NB4 (cell line): ENCODE data around the gene NTHL1.

ENCODE experiments used
- DNase-seq: peaks from one replicate; pipeline ENCODE4 v3.0.0; 2010; ENCODE audit warnings: low read depth
- H3K4me3 ChIP-seq: one replicate; pipeline ENCODE4 v1.5.1; 2011; ENCODE audit warnings: mild to moderate bottlenecking, low read depth, low read length, moderate library complexity
- CTCF ChIP-seq: IDR thresholded peaks from one replicate; pipeline ENCODE4 v1.5.1; 2012; ENCODE audit warnings: low read depth, low read length
- MAX ChIP-seq: IDR thresholded peaks from 2 replicates; pipeline ENCODE4 v1.6.1; 2011; ENCODE audit warnings: low read depth, low read length
- MYC ChIP-seq: IDR thresholded peaks from 2 replicates; pipeline ENCODE4 v1.6.1; 2011; ENCODE audit warnings: low read depth, low read length
- POLR2A ChIP-seq: IDR thresholded peaks from 2 replicates; pipeline ENCODE4 v1.6.1; 2011; ENCODE audit warnings: mild to moderate bottlenecking; ENCODE audit not compliant: insufficient read length; ENCODE audit errors: extremely low read depth

NTHL1 gene

GRCh38 chr16:2022723-2023091, 24.9 kb downstream of the NTHL1 start:
- no peak for TF ChIP-seq POLR2A
- no peak for TF ChIP-seq MAX
- TF ChIP-seq CTCF, result no peak
- TF ChIP-seq MYC, result no peak
- H3K4me3 ChIP-seq, result no peak overlapping the region
- no peak for DNase-seq

- H3K4me3 ChIP-seq, result no peak overlapping the region
- no peak for DNase-seq
- TF ChIP-seq POLR2A (no peak), MYC (no peak), MAX (no peak), CTCF (no peak)
Measured at GRCh38 chr16:2019921-2020831, 27.5 kb downstream of the NTHL1 start.

GRCh38 chr16:2019518-2019920, 28.1 kb downstream of the NTHL1 start, which contains the start of gene NPW:
Gene NPW (plus strand): TSS chr16:2019785.
- TF ChIP-seq POLR2A (no peak), CTCF (no peak)
- DNase-seq, result no peak
- no peak within 1 kb of the TSS for H3K4me3 ChIP-seq

- no peak for TF ChIP-seq MAX
- TF ChIP-seq MYC, result no peak
- TF ChIP-seq POLR2A, result no peak
- TF ChIP-seq CTCF, result peak; percentile 70
- peak; percentile 56 for DNase-seq
- H3K4me3 ChIP-seq, result no peak overlapping the region
Measured at GRCh38 chr16:2016407-2016922, 31.2 kb downstream of the NTHL1 start.

- DNase-seq, result no peak
- no peak overlapping the region for H3K4me3 ChIP-seq
- no peak for TF ChIP-seq MYC
- TF ChIP-seq CTCF, result no peak
- TF ChIP-seq MAX, result no peak
- TF ChIP-seq POLR2A, result no peak
Measured at GRCh38 chr16:2015947-2016208, 31.8 kb downstream of the NTHL1 start.
